Measurements from ENCODE around the gene GALNT17. TPM values are rescaled to one million over a fixed set of nuclear protein-coding genes. Genes with fewer than 3 reads are reported as not detected.

The GALNT17 gene
- total RNA-seq, 1 donor from 2014 or later = not detected

DNA sequence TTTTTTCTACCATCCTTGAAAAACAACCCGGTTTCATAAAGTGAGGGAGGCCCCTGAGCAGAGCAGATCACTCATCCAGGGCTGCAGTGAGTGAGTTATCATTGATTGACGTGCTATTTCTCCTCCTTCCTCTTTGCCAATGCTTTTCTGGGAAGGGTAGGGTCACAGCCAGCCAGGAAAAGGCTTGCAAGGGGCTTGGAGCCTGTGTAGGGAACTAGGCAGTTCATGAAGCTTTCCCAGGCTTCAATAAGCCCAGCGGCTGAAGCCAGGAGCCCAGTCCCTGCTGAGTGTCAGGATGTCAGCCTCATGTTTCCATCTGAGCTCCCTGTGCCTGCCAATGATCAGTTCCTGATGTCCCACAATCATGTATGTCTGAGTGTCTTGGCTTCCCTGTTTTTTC lies 584.7 kb downstream of the GALNT17 start:
- FAIRE-seq = no peak
- TF ChIP-seq, protein P1, sequence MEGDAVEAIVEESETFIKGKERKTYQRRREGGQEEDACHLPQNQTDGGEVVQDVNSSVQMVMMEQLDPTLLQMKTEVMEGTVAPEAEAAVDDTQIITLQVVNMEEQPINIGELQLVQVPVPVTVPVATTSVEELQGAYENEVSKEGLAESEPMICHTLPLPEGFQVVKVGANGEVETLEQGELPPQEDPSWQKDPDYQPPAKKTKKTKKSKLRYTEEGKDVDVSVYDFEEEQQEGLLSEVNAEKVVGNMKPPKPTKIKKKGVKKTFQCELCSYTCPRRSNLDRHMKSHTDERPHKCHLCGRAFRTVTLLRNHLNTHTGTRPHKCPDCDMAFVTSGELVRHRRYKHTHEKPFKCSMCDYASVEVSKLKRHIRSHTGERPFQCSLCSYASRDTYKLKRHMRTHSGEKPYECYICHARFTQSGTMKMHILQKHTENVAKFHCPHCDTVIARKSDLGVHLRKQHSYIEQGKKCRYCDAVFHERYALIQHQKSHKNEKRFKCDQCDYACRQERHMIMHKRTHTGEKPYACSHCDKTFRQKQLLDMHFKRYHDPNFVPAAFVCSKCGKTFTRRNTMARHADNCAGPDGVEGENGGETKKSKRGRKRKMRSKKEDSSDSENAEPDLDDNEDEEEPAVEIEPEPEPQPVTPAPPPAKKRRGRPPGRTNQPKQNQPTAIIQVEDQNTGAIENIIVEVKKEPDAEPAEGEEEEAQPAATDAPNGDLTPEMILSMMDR (IDR thresholded peaks at IDR 0.05; ENCODE audit: insufficient read depth, low read length, severe bottlenecking) = no peak
- Histone ChIP-seq H3K4me3 (ENCODE audit: low read depth, low read length) (no peak overlapping the region), H3K27me3 (ENCODE audit: control insufficient read depth, insufficient read depth, low read length) (no peaks in the 10 kb centered on the region), H3K36me3 (ENCODE audit: control insufficient read depth, insufficient read depth, low read length) (no peaks in the 10 kb centered on the region)
- no peak for DNase-seq (ENCODE audit: low read depth)

DNA sequence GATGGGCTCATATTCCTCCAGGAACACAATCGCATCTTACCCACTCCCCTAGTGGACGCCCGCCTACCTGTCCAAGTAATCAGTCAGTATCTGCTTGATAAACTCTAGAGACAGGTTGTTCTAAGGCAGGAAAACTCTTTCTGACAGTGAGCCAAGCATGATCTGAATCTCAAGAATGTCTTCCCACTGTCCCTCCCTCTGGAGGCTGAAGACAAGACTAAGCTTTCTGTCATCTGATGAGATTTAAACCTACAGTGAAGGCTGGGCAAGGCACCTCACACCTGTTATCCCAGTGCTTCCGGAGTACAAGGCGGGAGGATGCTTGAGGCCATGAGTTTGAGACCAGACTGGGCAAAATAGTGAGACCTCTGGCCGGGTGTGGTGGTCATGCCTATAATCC lies 586.6 kb downstream of the GALNT17 start:
- TF ChIP-seq, protein P1 (IDR thresholded peaks at IDR 0.05; ENCODE audit: insufficient read depth, low read length, severe bottlenecking) = no peak
- FAIRE-seq = no peak

DNA sequence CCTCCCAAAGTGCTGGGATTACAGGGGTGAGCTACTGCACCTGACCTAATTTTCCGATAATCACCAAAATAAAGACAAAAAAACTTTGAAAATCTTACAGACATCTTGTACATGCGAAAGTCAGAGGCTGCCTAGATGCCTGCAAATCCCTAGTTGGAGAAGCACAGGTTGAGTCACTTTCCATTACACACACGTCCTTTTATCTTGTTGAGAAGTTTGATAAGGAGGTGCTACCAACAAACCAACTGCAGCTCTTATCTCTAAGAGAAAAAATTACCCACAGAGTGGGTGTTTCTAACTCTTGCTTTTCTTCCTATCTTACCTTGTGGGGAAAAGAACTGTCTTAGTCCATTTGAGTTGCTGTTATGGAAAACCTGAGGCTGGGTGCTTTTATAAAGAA lies 589.8 kb downstream of the GALNT17 start:
- TF ChIP-seq, protein P1 (IDR thresholded peaks at IDR 0.05; ENCODE audit: insufficient read depth, low read length, severe bottlenecking) = no peak

More for the DNA sequence above, 586.6 kb downstream of the GALNT17 start:
- no peak for DNase-seq (ENCODE audit: low read depth)
- Histone ChIP-seq H3K4me3 (ENCODE audit: low read depth, low read length) (no peak overlapping the region), H3K36me3 (ENCODE audit: control insufficient read depth, insufficient read depth, low read length) (no peaks in the 10 kb centered on the region), H3K27me3 (ENCODE audit: control insufficient read depth, insufficient read depth, low read length) (no peaks in the 10 kb centered on the region)

DNA sequence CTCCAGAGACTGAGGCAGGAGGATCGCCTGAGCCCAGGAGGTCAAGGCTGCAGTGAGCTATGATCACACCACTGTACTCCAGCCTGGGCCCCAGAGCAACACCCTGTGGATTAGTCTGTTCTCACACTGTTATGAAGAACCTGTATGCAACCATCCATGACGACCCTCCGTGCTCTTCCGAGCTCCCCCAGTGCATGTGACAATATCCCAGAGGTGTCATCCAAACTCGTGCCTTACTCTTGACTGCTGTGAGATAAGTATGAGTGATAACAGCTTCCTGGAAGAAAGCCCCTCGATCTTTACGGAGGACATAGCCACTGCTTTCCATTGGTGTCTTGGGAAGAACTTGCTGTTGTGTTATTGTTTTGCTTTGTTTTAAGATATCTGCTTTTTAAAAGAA lies 591.9 kb downstream of the GALNT17 start:
- Histone ChIP-seq H3K27me3 (ENCODE audit: control insufficient read depth, insufficient read depth, low read length) (no peaks in the 10 kb centered on the region), H3K36me3 (ENCODE audit: control insufficient read depth, insufficient read depth, low read length) (no peaks in the 10 kb centered on the region), H3K4me3 (ENCODE audit: low read depth, low read length) (no peak overlapping the region)
- no peak for DNase-seq (ENCODE audit: low read depth)
- FAIRE-seq = no peak
- TF ChIP-seq, protein P1 (IDR thresholded peaks at IDR 0.05; ENCODE audit: insufficient read depth, low read length, severe bottlenecking) = no peak

More for the DNA sequence above, 589.8 kb downstream of the GALNT17 start:
- FAIRE-seq (no peak), DNase-seq (ENCODE audit: low read depth) (no peak)
- H3K27me3 ChIP-seq (ENCODE audit: control insufficient read depth, insufficient read depth, low read length) = no peaks in the 10 kb centered on the region
- H3K4me3 ChIP-seq (ENCODE audit: low read depth, low read length) = no peak overlapping the region
- H3K36me3 ChIP-seq (ENCODE audit: control insufficient read depth, insufficient read depth, low read length) = no peaks in the 10 kb centered on the region

DNA sequence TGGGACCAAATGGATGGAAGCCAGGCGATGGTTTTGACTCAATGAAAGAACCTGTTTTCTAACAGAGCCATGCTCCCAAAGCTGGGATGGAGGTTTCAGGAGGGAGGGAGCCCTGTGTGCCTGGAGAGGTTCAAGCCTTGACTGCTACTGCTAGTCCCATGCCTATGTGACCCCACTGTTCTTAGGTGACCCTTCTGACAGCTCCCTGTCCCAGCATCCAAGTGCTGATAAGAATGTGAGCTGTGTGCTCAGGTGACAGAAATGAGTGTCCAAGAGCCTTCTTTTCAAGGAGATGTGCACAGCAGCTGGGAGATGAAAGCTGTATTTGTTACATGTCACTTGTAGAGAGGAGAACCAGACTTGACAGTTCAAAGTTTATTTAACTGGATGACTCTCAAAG lies 595.4 kb downstream of the GALNT17 start:
- Histone ChIP-seq H3K36me3 (ENCODE audit: control insufficient read depth, insufficient read depth, low read length) (no peaks in the 10 kb centered on the region), H3K4me3 (ENCODE audit: low read depth, low read length) (no peak overlapping the region), H3K27me3 (ENCODE audit: control insufficient read depth, insufficient read depth, low read length) (no peaks in the 10 kb centered on the region)
- FAIRE-seq (no peak), DNase-seq (ENCODE audit: low read depth) (no peak)
- TF ChIP-seq, protein P1 (IDR thresholded peaks at IDR 0.05; ENCODE audit: insufficient read depth, low read length, severe bottlenecking) = no peak

DNA sequence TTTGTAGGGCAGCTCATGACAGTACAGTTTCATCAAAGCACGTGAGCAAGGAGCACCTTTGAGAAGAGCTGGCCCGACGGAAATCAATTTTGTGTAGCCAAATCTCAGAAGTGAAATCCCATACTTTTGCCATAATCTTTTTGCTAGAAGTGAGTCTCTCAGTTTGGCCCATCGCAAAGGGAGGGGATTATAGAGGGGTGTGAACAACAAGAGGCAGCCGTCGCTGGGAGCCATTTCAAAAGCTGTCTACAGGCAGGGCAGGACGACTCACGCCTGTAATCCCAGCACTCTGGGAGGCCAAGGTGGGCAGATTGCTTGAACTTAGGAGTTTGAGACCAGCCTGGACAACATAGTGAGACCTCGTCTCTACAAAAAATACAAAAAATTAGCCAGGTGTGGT lies 599.8 kb downstream of the GALNT17 start:
- no peak overlapping the region for H3K4me3 ChIP-seq (ENCODE audit: low read depth, low read length)
- DNase-seq (ENCODE audit: low read depth) (no peak), FAIRE-seq (no peak)
- no peaks in the 10 kb centered on the region for H3K36me3 ChIP-seq (ENCODE audit: control insufficient read depth, insufficient read depth, low read length)
- no peaks in the 10 kb centered on the region for H3K27me3 ChIP-seq (ENCODE audit: control insufficient read depth, insufficient read depth, low read length)
- TF ChIP-seq, protein P1 (IDR thresholded peaks at IDR 0.05; ENCODE audit: insufficient read depth, low read length, severe bottlenecking) = no peak

All from bronchial epithelial cell (primary cell).